Stimulated activated CD8-positive, alpha-beta memory T cell treated with anti-CD3 and anti-CD28 coated beads, Interleukin-7, amount 100 ng/mL, for 4 hours (primary cell): Measurements from ENCODE around the gene HIVEP3.

Experiments used
- DNase-seq, 2 donors: peaks; one replicate each; pipeline ENCODE4 v3.0.0-alpha.2; 2020; ENCODE audit warnings: low read depth in 2 of 2

The HIVEP3 gene

DNA sequence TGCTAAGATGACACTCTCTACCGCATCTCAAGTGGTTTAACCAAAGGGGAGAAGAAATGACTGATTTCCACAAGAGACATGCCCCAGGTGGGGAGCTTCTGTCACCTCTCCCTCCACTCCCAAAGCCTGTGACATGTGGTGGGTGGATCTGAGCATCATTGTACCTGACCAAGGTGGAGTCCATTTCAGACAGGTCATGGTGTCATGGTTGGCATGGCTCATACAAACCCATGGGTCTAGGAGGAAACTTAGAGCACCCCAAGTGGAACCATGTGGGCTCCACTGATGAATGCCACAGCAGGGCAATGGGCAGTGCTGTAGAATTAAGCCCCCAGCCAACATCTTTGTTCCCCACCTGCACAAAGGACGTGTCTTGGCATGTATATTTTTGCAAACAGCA lies 302.7 kb downstream of the HIVEP3 start:
- no peak for DNase-seq

DNA sequence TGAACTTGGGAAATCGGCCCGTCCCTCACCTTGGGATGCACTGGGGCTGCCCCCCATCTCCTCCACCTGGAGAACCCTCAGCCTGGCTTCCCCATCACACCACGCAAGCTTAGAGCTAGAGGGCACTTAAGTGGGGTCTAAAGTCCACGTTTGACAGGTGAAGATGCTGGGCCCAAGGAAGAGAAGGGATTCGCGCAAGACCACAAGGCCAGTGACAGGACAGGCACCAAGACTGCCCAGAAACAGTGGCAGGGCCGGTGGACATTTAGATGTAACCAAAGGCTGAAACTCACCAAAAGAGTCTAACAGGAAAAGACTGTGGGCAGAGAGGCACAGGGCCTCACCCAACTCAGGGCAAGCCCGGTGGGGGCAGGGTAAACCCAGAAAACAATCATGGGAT lies 303.4 kb downstream of the HIVEP3 start:
- DNase-seq: no peak

GRCh38 chr1:41614818-41615217 lies 303.9 kb downstream of the HIVEP3 start:
- DNase-seq: no peak

DNA sequence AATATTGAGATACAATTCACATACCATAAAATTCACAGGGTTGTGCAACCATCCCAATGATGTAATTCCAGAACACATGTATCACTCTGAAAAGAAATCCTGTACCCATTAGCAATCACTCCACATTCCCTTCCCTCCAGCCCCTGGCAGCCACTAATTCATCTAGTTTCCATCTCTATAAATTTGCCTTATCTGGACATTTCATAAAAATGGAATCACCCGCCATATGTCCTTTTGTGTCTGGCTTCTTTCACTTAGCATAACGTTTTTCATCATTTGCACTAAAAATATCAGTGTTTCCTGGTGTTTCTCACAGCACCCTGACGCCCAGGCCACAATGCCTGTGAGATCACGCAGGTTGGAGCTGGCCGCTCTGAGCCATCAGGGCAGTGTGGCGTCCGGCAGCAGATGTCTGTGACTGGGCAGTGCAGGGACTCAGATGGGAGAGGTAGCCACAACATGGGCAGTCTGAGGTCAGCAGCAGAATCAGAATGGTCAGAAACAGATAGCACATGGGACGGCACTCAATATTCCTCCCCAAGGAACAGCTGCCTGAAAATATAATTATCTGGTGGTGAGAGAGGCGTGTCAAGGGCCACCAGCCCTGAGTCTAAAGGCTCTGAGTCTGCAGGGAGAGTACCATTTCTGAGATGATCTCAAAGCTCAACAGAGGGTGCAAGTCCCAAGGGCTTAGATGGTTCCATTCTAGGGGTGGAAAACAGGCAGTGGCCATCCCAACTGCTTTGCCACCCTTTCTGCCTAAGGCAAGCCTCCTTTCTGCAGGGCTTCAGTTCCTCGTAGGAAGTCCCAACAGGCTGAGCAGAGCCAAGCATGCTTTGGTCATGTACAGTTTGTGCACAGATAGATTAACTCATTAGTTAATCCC lies 304.8 kb downstream of the HIVEP3 start:
- no peak for DNase-seq

DNA sequence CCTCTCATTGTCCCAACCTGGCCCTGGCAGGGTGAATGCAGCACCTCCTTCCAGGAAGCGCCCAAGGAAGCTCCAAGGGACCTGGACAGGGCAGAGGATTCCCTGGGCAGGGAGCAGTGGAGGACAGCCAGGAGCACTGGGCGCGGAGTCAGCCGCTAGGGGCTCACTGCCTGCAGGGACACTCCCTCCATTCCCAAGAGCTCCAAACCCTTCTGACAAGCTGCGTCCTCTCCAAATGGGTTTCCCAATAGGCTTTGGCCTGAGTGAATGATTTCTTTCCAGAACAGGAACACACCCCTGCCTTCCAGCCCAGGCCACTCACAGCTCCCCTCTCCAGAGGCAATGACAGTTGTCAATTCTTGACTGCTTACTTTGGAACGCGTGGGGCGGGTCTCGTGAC lies 305.8 kb downstream of the HIVEP3 start:
- no peak for DNase-seq

DNA sequence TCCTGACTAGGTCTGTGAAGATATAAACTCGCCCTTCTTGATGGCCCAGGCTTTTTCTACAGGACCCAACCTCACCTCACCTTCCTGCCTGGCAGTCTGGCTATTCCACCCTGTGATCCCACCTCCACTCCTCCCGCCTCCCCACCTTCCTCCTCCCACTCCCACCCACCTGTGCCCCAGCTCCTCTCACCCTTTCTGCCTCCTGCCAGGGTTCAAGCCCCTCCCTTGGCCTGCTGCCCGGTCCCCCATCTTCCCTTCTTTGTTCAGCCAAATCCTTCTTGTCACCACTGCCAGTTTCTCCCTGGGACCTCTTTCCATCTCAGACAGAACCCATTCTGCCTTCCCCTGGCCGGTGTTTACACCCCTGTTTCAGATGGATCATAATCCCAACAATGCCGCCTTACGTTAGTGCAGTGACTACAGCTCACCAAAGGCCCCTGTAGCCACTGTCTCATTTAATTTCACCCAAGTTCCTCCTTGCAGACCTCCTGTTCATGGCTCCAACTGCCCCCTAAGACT lies 306.7 kb downstream of the HIVEP3 start:
- no peak for DNase-seq

DNA sequence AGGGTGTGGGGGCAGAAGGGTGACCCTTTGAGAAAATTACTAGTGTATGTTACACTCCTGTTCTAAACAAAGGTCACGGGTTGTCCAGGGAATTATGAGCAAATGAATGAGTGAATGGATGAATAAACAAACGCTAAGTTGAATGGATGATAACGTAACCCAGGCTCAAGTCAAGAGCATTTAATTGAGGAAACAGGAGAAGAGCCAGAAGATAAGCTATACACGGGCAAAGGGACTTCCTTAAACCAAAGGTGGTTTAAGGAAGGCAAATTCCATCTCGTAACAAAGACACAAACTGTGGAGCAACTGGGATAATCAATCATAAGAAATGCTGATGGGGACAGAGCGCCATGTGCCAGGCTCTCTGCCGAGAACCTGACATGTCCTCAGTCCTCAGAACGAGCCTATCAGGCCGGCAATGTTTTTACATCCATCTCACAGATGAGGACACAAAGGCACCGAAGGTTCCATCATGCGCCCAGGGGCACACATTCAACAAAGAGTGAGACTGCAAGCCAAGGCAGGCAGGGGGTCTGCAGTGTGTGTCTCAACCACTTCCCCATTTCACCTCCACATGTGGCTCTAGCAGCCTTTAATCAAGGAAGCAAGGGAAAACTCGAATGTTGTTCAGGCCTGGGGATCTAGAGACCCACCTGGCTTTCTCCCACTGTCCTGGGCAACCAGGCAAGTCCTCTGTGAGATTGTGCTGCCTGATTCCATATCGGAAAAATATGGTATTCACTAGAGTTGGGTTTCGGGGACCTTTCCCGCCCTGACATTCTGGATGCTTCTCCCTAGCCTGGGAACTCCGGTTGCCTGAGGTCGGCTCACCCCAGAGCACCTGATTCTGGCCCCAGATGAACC lies 307.4 kb downstream of the HIVEP3 start:
- no peak for DNase-seq

DNA sequence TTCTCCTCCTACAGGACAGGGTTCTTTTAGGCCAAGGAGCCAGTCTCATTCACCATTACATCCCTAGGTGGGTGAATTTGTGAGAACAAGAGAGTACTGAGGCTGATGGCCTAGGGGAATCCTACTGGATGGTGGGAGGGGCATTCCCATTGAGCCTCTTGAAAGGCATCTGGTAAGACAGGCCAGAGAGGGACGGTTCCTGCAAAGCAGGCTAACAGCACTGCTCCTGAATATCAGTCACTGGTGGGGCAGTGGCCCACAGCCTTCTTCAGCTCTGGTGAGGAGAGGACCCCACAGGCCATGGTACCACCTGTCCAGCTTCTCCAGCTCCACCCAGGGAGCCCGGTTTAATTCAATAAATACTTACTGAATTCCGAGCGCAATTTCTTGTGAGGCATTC lies 308.4 kb downstream of the HIVEP3 start:
- DNase-seq: no peak

DNA sequence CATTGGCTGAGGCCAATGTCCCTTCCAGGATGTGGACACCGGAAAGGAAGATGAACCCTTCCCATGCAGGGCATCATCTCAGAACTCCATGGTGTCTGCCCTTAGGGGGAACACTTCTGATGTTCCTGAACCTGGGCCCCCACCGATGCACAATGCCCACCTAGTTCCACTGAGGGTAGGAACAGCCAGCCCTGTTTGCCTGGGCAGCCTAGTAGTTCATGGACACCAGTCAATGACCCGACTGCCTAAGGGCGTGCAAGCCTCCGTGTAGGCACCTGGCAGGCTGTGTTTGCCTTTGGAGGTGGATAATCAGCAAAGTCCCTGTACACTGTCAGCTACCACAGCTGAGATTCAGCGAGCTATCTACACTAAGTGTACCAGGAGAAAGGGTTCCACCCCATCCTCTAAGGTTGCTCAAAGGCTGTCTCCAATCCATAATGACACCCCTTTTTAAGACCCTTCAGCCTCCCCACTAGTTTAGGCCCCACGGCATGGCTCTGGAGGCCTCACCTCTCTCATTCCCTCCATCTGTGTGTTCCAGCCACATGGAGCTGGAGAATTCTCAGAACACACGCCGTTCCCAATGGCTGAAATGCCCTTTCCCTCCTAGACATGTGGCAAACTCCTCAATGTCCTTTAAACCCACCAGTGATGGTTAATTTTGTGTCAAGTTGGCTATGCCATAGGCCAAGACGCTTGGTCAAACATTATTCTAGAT lies 309.4 kb downstream of the HIVEP3 start:
- no peak for DNase-seq

GRCh38 chr1:41608211-41608610 lies 310.5 kb downstream of the HIVEP3 start:
- DNase-seq: no peak

GRCh38 chr1:41607808-41608207 lies 310.9 kb downstream of the HIVEP3 start:
- DNase-seq: no peak

DNA sequence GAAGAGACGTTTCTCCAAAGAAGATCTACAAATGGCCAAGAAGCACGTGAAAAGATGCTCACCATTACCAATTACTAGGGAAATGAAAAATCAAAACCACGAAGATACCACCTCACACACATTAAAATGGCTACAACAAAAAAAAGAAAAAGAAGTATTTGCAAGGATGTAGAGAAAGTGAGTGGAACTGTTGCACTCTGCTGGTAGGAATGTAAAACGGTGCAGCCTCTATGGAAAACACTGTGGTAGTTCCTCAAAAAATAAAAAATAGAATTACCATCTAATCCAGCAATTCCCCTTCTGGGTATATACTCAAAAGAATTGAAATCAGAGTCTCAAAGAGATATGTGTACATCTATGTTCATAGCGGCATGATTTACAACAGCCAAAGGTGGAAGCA lies 318.8 kb downstream of the HIVEP3 start:
- no peak for DNase-seq

GRCh38 chr1:41598325-41598724 lies 320.4 kb downstream of the HIVEP3 start:
- DNase-seq: no peak

DNA sequence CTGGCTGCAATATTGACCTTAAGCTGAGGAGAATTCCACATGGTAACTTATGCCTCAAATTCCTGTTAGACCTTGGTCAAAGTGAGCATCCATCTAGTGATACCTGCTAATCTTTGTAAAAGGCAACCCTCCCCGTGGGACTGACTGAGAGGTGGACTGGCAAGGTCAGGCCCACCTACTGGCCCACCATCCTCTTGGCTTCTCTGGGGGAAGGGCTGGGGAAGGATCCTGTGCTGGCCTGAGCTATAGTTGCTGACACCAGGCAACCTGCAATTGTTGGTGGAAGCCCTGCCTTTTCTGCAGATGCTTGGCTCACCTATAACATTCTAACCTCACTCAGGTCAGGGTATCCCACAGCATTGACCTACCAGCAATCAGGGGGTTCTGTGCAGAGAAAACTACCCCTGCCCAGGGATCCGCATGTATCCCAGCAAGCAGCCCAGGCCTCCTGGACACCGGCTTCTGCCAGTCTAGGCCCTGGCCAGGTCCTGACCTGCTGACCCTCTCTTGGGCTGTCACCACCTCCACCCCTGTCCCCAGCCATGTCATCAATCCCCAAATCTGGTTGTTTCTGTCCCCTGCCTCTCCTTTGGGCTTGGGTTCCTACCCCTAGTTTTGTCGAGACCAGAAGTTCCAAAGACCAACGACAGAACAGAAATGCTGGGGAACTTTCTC lies 326.1 kb downstream of the HIVEP3 start:
- no peak for DNase-seq

DNA sequence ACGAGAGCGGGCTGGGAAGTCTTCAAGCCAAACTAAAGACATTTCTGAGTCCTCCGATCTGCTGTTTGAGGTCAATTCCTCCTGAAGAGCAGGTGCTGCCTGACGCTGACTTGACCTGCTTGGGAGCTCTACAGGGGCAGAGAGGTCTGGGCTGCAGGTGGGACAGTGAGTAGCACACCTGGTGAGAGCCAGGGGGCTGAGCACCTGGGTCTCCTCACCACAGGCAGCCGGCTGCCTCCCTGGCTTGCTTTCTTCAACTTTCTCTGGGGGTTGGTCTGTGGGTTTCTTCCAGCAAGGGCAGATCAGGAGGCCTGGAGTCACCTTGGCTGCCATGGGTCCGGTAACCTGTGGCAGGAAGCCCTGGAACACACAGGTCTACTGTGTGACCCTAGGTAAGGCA lies 326.8 kb downstream of the HIVEP3 start:
- DNase-seq: no peak

DNA sequence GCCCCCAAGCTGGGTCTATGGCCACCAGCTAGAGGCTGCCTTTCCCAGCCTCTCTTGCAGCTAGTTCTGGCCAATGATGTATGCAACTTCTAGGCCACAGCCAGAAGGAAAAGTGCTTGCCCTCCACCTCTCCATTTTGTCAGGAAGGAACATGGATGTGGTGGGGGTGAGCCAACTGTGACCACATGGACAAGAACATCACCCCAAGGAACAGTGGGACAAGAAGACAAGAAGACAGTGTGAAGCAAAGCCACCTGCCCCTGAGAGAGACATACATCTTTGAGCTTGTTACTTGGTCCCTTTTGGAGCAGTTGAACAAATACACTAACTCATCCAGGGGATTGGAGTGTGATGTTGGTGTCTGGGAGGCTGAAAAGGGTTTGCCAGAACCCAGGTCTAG lies 328.4 kb downstream of the HIVEP3 start:
- no peak for DNase-seq

DNA sequence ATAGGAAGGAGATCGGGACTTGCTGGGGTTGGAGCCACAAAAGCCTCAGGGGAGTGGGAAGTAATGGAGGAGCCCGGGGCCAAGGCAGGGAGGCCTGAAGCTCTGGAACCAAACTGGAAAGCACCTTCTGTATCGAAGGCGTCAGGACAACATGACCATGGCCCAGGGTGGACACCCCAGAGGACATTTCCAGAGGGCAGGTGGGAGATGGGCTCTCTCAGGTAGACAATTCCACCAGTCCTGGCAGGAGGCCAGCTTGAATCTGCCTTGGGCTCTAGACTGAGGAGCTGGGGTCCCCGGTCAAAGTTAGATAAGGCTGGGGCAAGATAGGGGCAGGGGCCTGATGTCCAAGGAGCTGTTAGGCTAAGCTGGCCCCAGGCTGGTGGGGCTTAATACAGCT lies 329.3 kb downstream of the HIVEP3 start:
- DNase-seq: no peak

- DNase-seq: no peak
Measured at GRCh38 chr1:41588334-41588875, 330.3 kb downstream of the HIVEP3 start.

- DNase-seq: no peak
Measured at GRCh38 chr1:41587791-41588190, 330.9 kb downstream of the HIVEP3 start.

- DNase-seq: no peak
Measured at GRCh38 chr1:41586230-41586629, 332.5 kb downstream of the HIVEP3 start.
